Stomach (tissue), 4 donors: Measurements from ENCODE around the gene LRIG1.

Experiments
- POLR2A ChIP-seq, 4 donors: fragments of 450-650 bp; IDR thresholded peaks; one replicate each; pipeline ENCODE4 v1.6.1; 2016; ENCODE audit warnings: antibody characterized with exemption in 4 of 4, control low read depth in 2 of 4, mild to moderate bottlenecking in 1 of 4, moderate library complexity in 1 of 4
- POLR2AphosphoS5 ChIP-seq, 3 donors: sonication (generic); formaldehyde crosslinking; IDR thresholded peaks; one replicate each; pipeline ENCODE4 v1.6.1; 2016; ENCODE audit warnings: antibody characterized with exemption in 3 of 3
- TF ChIP-seq, protein P1 (sequence below), 7 experiments: fragments of 450-650 bp in 4 of 7; fragments of 200-600 bp in 3 of 7; sonication (generic) in 3 of 7; IDR thresholded peaks; one replicate each; pipeline ENCODE4 v1.5.1; 2016 to 2019; ENCODE audit warnings: antibody characterized with exemption in 7 of 7, control low read depth in 2 of 7, mild to moderate bottlenecking in 1 of 7

DNA sequence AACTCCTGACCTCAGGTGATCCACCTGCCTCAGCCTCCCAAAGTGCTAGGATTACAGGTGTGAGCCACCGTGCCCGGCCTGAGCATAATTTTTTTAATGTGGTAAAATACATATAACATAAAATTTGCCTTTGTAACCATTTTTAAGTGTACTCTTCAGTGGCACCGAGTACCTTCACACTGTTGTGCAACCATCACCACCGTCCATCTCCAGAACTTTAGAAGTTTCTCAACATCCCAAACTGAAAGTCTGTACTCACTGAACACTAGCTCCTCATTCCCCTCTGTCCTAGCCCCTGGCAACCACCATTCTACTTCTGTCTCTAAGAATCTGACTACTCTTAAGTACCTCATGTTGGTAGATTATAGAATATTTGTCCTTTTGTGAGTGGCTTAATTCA is 35.2 kb downstream of the LRIG1 start:
- TF ChIP-seq POLR2A (IDR thresholded peaks at IDR 0.05) (no peak), POLR2AphosphoS5 (IDR thresholded peaks at IDR 0.05) (no peak)
- TF ChIP-seq, protein P1, sequence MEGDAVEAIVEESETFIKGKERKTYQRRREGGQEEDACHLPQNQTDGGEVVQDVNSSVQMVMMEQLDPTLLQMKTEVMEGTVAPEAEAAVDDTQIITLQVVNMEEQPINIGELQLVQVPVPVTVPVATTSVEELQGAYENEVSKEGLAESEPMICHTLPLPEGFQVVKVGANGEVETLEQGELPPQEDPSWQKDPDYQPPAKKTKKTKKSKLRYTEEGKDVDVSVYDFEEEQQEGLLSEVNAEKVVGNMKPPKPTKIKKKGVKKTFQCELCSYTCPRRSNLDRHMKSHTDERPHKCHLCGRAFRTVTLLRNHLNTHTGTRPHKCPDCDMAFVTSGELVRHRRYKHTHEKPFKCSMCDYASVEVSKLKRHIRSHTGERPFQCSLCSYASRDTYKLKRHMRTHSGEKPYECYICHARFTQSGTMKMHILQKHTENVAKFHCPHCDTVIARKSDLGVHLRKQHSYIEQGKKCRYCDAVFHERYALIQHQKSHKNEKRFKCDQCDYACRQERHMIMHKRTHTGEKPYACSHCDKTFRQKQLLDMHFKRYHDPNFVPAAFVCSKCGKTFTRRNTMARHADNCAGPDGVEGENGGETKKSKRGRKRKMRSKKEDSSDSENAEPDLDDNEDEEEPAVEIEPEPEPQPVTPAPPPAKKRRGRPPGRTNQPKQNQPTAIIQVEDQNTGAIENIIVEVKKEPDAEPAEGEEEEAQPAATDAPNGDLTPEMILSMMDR (IDR thresholded peaks at IDR 0.05), result no peak
